HG03460 (cell line): ENCODE data around the gene ARAP2.
"Not testable (repeated sequence)": the region's sequence is repeated elsewhere in the genome, so short reads cannot be mapped to it uniquely, and the experiment has no call there.

Source experiments
- ATAC-seq: cut with Tn5 transposase; IDR thresholded peaks from one replicate; pipeline ENCODE4 v1.9.1; 2021; ENCODE audit not compliant: unreplicated experiment

Gene ARAP2

DNA sequence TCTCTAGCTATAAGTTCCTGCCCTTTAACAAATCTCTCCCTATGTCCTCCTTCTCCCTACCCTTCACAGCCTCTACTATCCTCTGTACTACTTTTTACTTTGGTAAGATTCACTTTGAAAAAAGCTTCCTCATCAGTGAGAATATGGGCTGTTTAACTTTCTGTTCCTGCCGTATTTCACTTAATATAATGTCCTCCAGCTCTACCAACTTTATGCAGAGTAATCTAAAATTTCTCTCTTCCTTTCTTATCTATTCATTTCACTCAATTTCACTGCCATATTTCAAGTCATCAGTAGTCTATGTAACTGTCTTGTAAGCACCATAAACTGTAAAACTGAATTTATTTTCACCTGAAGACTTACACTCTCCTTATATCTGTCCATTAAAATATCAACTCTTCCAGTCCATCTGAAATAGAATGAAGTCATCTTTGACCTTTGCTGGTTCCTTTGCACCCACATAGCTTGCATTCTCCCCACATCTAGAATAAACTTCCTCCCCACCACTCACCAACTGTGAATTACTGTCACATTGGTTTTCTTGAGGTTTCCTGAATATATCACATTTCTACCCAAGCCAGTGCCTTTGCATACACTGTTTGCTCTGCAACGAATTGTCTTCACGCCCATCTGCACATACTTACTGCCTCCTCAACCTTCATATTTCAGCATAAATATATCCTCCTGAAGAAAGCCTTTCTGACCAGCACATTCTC is 54.6 kb downstream of the ARAP2 start:
- ATAC-seq = peak; percentile 80

DNA sequence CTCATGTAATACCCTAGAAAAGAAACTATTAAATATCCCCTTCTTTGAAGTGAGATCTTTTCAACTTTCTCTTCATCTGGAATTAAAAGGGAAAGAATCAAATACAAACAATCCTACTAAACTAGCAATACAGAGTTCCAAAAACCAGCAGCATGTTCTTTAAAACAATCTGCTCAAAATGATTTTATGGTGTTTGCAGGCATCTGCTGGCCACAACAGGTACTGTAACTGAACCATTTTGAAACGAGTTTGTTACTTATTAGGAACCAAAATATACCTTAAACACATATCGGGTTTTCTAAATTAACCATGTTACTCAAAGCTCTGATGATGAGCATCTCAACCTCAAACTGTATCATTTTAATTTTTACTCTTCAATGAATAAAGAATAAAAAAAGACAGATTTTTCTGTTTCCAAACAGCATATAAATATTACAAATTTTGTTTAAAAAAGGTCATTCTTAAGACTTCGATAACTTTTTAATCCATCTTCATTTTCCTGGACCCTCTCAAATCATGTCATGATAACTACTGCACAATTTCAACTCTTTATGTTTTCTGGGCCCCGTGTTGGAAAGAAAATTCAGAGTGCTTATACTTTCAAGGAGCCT is 56.5 kb downstream of the ARAP2 start:
- ATAC-seq = no peak

DNA sequence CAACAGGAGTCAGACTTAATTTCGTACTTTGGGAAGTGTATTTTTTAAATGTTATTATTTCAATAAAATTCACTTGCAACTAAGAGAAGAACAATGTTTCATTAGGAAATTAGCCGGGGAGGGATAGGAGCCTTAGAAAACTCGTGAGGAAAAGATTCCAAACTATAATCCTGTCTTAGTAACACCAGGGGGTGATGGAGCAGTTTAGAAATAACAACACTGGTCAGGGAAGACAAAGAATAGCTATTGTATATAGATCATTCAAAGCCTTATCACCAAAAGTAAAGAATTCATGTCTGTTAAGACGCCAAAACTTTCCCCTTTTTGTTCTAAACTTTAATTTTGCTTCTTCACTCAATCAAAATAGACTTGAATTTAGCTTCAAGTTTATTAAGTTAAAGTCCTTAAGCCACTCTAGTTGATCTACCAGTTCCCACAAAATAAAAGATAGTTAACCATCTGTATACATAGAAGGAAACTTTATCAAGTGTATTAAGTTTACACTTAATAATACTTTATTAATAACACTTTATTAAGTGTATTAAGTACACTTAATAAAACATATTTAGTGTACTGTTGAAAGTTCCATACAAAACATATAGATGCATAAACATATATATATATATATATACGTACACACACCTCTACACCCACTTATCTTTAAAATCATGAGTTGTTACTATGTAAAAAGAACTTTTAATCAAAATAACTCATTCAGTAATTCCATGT is 60.5 kb downstream of the ARAP2 start:
- ATAC-seq = no peak

GRCh38 chr4:36183232-36183631 is 61.1 kb downstream of the ARAP2 start:
- ATAC-seq = no peak

DNA sequence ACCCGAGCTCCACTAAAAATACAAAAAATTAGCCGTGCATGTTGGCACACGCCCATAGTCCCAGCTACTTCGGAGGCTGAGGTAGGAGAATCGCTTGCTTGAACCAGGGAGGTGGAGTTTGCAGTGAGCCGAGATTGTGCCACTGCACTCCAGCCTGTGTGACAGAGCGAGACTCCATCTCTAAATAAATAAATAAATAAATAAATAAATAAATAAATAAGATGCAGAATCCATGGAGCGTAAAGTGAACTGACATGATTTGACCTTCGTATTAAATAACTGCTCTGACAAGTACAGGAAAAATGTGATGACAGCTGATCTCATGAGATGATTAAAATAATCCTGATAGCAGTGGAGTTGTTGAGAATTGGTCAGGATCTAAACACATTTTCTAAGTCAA is 62.0 kb downstream of the ARAP2 start:
- not testable (repeated sequence) for ATAC-seq

- no peak for ATAC-seq
Measured at GRCh38 chr4:36180206-36180605, 64.1 kb downstream of the ARAP2 start.

- no peak for ATAC-seq
Measured at GRCh38 chr4:36178484-36178883, 65.8 kb downstream of the ARAP2 start.

DNA sequence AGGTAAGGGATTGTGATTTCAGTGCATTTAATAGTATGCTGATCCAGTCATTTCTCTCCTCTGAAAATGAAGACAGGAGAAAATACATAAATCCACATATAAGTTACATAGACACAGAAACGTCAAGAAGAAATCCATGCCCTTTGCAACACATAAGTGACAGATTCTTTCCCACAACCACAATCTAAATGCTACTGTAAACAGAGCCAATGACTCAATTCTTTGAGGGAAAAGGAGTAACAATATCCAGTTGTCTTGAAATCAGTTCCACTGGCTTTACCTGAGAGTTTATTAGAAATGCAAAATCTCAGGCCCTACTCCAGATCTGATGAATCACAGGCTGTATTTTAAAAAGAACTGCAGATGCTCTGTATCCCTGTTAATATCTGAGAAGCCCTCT is 66.4 kb downstream of the ARAP2 start:
- no peak for ATAC-seq

GRCh38 chr4:36174570-36174969 is 69.7 kb downstream of the ARAP2 start:
- no peak for ATAC-seq

- no peak for ATAC-seq
Measured at GRCh38 chr4:36173905-36174304, 70.4 kb downstream of the ARAP2 start.

DNA sequence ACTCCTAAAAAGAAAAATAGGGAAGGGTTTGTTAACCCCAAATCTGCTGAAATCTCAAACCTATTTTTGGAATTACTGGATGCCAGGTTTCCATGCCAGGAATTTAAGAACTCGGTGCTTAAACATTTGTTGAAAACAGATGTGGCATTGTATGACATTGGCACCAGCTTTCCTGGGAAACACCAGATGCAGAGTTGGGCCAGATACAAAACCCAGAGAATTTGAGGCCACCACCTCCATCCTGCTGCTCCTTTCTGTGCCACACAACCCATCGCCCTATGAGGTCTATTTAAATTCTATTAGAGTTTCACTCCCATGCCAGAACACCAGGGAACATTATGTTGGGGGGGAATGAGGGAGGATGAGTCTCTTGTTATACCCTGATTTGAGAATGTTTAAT is 71.7 kb downstream of the ARAP2 start:
- ATAC-seq = no peak

GRCh38 chr4:36168127-36168878 is 76.0 kb downstream of the ARAP2 start:
- no peak for ATAC-seq

DNA sequence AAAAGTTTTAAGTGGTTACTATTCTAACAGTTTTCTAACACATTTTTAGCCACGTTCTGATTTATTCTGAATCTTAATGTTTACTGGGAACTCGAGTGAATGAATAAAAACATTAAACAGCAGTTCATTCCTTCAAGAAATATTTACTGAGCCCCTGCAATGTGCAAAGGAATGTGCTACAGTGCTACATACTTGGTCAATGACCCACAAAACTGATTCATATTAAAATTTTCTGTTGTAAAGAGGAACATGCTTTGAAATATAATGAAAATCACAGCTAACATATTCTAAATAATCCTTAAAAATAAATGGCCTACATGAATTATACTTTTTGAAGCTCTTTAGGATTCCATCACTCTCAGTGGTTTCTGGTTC is 78.7 kb downstream of the ARAP2 start:
- no peak for ATAC-seq

- no peak for ATAC-seq
Measured at GRCh38 chr4:36164900-36165630, 79.2 kb downstream of the ARAP2 start.

GRCh38 chr4:36163198-36163597 is 81.1 kb downstream of the ARAP2 start:
- no peak for ATAC-seq

DNA sequence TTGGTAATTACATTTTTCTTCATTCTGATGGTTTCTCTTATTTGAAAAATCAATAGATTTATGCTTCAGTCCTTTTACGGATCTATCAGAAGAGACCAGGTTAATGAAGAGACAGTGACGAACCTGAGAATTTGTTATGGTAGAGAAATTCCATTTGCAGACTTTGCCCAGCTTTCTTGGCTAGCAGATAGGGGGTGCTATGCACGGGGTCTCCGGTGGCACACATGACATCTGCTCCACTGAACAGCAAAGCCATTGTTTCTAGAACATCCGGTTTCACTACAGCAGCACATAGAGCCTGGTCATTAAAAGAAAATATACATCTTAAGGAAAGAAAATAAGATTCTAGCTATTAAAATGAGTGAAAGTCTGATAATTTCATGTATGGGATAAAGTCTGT is 85.1 kb downstream of the ARAP2 start:
- no peak for ATAC-seq

GRCh38 chr4:36152735-36153134 is 91.6 kb downstream of the ARAP2 start:
- no peak for ATAC-seq

- no peak for ATAC-seq
Measured at GRCh38 chr4:36142504-36142903, 101.8 kb downstream of the ARAP2 start.

GRCh38 chr4:36141186-36141585 is 103.1 kb downstream of the ARAP2 start:
- no peak for ATAC-seq

- no peak for ATAC-seq
Measured at GRCh38 chr4:36140421-36140820, 103.9 kb downstream of the ARAP2 start.

GRCh38 chr4:36138220-36138619 is 106.1 kb downstream of the ARAP2 start:
- ATAC-seq = no peak
